GM18508 (cell line): ENCODE results near the gene PLPP3.

Experiments used
- ATAC-seq: cut with Tn5 transposase; IDR thresholded peaks from one replicate; pipeline ENCODE4 v1.9.1; 2021; ENCODE audit warnings: moderate number of reproducible peaks; ENCODE audit not compliant: insufficient read depth, unreplicated experiment

PLPP3 gene

GRCh38 chr1:56577406-56578137, 1.8 kb downstream of the PLPP3 start:
- no peak for ATAC-seq

DNA sequence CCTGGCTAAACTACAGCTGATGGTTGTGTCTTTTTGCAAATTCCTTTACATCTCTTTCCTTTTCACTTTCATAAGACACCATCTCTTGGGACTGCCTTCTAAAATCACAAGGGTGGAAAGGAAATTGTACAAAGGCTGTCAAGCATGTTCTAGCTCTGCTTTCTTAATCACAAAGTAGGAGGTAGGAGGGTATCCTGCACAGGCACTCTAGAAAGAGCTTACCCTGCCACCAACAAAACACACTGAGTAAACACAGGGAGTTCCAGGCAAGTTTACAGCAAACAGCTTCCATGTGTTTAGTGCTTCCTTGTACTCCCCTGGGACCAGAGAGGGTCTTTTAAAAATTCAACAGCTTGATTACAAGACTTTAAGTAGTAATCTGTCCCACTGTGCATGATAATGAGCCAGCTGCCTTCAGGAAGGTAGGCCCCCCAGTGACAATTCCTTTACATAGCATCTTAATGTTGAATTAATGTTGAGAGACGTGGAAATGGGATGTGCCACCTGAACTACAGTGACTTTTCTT, 2.4 kb downstream of the PLPP3 start:
- ATAC-seq: no peak

- no peak for ATAC-seq
These were observed 3.5 kb downstream of the PLPP3 start for GRCh38 chr1:56575865-56576264.

- ATAC-seq: no peak
These were observed 4.6 kb downstream of the PLPP3 start for GRCh38 chr1:56574794-56575193.

GRCh38 chr1:56573311-56573710, 6.1 kb downstream of the PLPP3 start:
- ATAC-seq: no peak

DNA sequence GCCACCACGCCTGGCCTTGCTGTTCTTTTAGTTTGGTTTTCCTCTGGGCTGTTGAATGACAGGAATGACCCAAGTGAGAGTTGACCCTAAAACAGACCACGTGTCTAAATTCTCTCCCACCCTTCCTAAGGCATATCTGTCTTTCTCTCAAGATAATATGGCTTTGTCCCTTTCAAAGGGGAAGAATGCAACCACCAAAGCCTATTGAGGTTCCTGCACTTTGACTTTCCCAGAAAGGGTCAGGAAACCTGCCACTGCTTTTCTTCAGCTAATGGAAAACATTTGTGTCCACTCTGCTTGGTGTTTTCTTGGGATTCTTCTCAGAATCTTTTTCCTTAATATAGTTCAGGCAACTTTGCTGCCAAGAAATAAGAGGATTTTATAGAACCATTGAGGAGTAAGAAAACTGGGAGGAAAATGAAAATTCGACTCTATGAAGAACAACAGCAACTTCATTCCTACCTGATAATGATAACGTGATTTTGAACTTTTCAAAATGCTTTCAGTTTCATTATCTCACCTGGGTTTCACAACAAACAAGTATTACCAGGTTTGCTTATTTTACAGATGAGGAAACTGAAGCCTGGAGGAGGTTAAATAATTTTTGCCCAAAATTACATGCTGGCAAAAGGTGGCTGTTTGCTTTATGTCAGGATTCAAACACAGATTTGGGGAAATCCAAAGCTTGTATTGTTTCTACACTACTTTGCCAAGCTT, 6.9 kb downstream of the PLPP3 start:
- no peak for ATAC-seq

DNA sequence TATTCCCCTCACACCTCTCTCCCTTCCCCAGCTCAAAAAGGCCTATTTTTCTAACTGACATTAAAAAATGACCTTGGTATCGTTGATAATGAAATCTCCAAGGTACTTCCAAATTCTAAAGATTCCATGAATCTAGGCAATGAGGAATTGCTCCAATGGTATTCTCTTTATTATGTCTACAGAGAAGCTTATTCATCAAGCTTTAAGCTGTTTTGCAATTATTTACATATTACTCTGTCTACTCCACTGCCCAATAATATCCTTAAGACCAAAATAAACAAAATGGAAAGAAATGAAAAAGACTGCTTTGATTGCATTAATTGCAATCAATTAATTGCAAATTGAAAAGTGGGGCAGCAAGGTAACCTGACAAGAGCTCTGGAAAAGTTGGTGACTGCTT, 7.9 kb downstream of the PLPP3 start:
- ATAC-seq: no peak

DNA sequence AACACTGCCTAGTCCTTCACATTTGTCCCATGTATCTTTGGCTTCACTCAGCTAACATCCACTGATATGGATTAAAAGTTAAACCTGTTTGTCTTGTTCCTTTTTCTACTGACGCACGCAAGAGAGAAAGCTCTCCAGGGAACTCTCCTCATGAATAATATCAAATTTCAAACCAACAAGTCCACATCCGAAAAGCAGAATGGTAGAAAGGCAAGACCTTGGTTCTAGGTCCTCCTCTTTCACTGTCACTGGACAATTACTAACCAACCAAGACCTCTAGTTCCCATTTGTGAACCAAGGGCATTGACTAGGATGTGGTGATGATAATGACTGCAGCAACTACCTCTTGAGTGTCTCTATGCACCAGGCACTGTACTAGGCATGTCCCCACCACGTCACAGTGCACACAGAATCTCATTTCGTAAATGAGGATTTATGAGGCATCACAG, 8.4 kb downstream of the PLPP3 start:
- ATAC-seq: no peak

DNA sequence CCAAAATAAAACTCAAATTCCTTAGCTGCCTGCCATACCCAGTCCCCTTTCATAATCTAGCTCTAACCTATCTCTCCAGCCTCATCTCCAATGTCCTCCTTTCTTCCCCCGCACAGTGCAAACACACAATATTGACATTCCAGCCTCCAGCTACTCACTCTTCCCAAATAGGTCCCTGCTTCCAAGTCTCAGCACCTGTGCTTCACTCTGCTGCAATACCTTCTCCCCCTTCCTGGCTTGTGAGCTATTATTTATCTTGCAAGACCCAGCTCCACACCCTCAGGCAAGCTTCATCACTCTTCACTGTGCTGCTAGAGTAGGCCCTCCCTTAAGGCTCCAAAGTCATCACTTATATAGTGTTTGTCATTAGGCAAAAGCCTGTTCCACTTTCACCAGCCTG, 9.7 kb downstream of the PLPP3 start:
- ATAC-seq: no peak

GRCh38 chr1:56566994-56567393, 12.4 kb downstream of the PLPP3 start:
- ATAC-seq: no peak

DNA sequence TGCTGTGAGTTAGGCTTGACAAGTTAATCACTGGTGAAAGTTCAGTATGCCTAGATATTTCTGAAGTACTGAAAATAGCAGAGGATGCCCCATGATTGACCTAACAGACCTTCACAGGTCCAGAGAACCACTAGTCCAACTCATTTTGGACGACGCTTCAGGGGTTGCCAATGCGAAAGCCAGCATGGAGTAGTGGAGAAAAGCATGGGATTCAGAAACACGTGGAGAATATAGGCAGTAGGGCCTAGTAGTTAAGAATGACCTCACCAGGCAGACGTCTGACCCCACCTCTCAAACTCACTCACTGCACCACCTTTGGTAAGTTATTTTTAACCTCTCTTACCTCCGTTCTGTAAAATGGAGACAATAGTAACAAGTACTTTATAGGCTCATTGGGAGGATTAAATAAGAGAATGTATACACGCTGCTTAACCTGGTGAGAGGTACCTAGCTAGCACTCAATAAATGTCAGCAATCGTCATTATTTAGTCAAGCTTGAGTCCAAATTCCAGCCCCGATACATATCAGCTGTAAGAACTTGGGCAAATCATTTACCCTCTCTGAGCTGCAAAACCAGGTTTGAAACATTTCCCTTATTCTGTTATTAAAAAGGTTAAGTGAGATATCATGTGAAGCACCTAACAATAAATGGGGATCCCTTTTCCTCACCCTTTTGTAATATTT, 13.2 kb downstream of the PLPP3 start:
- ATAC-seq: no peak

GRCh38 chr1:56564615-56565014, 14.7 kb downstream of the PLPP3 start:
- ATAC-seq: no peak

DNA sequence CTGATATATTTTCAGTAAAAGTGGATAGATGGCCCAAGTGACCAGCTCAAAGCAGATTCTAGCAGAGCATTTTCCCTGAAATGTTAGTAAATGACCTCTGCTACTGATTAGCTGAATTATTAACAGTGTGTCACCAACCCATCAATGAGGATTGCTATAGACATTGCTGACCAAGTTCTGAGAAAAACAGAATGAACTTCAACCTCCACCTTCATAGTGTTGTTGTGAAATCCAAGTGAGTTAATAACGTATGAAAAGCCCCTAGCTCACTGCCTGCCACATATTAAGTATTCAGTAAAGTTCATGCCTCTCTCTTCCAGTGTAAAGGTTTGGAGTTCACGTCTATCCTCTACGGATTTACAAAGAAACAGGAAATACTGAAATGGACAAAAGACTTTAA, 15.8 kb downstream of the PLPP3 start:
- ATAC-seq: no peak

DNA sequence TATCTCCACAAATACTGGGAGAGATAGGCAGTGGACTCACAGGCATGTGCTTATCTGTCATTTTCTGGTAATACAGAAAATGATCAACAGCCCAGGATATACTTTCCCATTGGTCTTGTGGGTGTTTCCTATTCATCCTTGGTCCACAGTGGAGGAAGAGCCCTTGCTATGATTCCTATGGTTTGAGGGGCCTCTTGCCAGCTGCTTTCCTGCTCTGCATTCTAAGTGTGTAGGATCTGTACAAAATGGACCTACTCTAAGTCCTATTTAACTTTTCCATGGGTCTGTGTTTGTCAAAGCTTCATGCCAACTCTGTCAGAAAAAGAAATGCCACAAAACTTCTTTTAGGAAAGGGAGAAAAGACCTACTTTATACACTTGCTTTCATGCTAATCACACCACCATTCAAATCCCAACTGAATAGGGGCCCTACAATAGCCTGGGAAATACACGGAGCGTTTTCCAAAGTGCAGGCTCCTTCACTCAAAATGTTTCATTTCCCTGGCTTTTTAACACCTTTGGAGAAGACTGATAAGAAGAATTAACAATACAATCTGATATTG, 16.4 kb downstream of the PLPP3 start:
- ATAC-seq: no peak

DNA sequence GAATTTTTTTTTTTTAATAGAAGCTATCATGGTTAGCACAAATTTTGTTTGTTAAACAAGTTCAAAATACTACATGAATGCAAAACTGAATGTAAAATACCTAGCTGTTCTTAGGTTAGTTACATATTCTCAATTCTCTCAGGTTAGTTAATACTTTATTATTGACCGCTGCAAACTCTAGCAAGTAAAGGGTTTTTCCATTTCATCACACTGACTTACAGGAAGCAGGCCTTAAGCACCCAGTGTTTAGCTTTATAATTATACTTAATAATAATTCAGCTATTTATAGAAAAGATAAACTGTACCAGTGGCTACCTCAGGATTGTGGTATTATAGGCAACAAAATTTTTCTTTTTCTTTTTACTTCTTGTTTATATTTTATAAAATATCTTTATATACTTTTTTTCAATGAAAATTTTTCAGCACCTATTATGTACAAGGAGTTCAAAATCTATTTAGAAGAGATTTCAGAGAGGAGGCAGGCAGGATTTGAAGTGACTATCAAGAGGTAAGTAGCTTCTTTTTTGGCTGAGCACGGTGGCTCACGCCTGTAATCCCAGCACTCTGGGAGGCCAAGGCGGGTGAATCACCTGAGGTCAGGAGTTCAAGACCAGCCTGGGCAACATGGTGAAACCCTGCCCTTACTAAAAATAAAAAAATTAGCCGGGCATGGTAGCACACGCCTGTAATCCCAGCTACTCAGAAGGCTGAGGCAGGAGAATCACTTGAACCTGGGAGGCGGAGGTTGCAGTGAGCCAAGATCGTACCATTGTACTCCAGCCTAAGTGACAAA, 17.9 kb downstream of the PLPP3 start:
- no peak for ATAC-seq

- ATAC-seq: no peak
These were observed 21.6 kb downstream of the PLPP3 start for GRCh38 chr1:56557746-56558145.

DNA sequence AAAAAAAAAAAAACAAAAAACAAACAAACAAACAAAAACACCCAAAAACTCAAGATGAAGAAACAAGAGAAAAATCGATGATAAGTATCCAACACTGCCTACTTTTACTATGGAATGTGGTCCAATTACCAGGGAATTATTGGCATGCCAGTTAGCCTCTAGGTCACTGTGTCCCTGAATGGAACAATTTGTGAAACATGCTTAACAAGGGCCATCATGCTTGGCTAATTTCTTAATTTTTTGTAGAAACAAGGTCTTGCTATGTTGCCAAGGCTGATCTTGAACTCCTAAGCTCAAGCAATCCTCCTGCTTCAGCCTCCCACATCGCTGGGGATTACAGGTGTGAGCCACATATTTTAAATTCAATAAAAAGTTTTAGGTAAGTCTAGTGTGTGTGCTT, 23.9 kb downstream of the PLPP3 start:
- ATAC-seq: no peak

DNA sequence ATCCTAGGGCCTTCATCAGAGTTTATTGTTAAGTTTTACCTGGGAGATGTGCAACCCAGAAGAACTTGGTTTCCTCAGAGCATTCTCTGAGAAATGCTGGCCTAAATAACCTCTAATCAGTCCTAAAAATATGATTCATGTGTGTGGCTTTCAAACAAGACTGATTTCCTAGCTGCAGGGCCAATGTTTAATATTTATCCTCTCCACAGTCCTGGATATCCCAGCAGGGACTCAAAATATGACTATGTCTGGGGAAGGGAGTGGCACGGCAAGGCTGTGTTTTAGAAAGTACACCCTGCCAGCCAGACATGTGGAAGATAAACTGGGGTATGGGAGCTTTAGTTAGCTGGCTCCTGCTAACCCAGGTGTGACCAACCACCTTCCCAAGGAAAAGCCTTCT, 26.3 kb downstream of the PLPP3 start:
- no peak for ATAC-seq

DNA sequence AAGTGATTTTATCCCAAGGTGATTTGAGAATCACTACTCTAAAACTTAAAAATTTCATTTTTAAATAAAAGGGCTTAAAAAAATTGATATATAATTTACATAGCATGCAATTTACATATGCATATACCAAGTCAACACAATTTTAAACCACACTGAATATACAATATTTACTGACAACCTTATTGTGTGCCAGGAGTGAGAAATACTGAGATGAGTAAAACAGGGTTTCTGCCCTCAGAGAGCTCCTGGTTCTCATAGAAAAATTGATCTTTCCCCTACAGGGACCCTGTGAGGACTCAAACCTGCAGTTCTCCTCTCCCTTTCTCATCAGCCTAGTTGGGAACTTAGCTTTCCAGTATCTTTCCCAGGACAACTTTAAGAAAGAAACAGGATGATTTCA, 27.0 kb downstream of the PLPP3 start:
- ATAC-seq: no peak

DNA sequence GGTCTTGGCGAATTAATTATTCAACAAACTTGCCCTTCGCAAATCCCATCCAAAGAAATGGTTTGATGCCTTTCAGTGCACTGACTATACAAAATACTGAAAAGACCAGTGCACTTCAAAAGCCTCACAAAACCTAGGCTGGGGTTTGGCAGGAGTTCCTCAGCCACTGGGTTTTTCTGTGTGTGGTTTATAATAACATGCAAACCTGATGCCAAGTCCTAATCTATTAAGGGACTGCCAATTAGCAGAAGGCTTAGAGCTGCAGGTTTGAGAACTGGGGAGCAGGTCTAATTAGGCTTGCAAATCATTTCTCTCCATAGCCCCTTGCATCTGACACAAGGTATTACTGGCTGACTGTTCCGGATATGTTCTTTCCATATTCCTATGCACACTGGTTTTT, 27.7 kb downstream of the PLPP3 start:
- no peak for ATAC-seq
